Muscle of arm (tissue), 12 donors: ENCODE results near the gene IGFBP6. TPM values are rescaled to one million over a fixed set of nuclear protein-coding genes. Genes with fewer than 3 reads are reported as not detected.
A peak's percentile ranks its signal among the peaks of the same experiment; 100 is the strongest.

Source experiments
- DNase-seq: peaks from one replicate; pipeline ENCODE4 v3.0.0-alpha.2; 2013
- polyA plus RNA-seq, 12 donors: library from polyadenylated mRNA; unstranded; fragments of 120-200 nt; gene quantifications; one replicate each; pipeline ENCODE4 v1.2.1, GENCODE V29; 2013; ENCODE audit not compliant: insufficient read length in 12 of 12

Gene IGFBP6
- polyA plus RNA-seq, 12 donors = 47.3 to 106 (median 67.0) TPM; not detected in 1

- DNase-seq = peak; percentile 10
Measured at GRCh38 chr12:53068811-53069585, 28.5 kb upstream of the IGFBP6 start.

GRCh38 chr12:53069621-53070410, 27.7 kb upstream of the IGFBP6 start:
- peak; percentile 81 for DNase-seq

GRCh38 chr12:53070877-53071492, 26.5 kb upstream of the IGFBP6 start:
- no peak for DNase-seq

GRCh38 chr12:53071591-53072551, 25.6 kb upstream of the IGFBP6 start:
- peak; percentile 96 for DNase-seq

- peak; percentile 74 for DNase-seq
Measured at GRCh38 chr12:53073881-53074280, 23.6 kb upstream of the IGFBP6 start.

- no peak for DNase-seq
Measured at GRCh38 chr12:53074283-53074998, 23.0 kb upstream of the IGFBP6 start.

- no peak for DNase-seq
Measured at GRCh38 chr12:53074999-53075370, 22.5 kb upstream of the IGFBP6 start.

GRCh38 chr12:53076461-53076860, 21.0 kb upstream of the IGFBP6 start:
- DNase-seq = no peak

GRCh38 chr12:53077030-53077429, 20.4 kb upstream of the IGFBP6 start:
- DNase-seq = no peak

GRCh38 chr12:53078425-53079225, 18.8 kb upstream of the IGFBP6 start:
- no peak for DNase-seq

- DNase-seq = peak; percentile 97
Measured at GRCh38 chr12:53079226-53080117, 18.0 kb upstream of the IGFBP6 start, which contains the start of gene SPRYD3. SPRYD3 (minus strand) TSS chr12:53079390; CDS start chr12:53079333, 57 bp downstream.

- DNase-seq = no peak
Measured at GRCh38 chr12:53082637-53083175, 14.8 kb upstream of the IGFBP6 start.

GRCh38 chr12:53086361-53086760, 11.1 kb upstream of the IGFBP6 start:
- DNase-seq = no peak

- DNase-seq = no peak
Measured at GRCh38 chr12:53090105-53090504, 7.4 kb upstream of the IGFBP6 start.

GRCh38 chr12:53090554-53090953, 6.9 kb upstream of the IGFBP6 start:
- no peak for DNase-seq

- no peak for DNase-seq
Measured at GRCh38 chr12:53091756-53092155, 5.7 kb upstream of the IGFBP6 start.

GRCh38 chr12:53093777-53094393, 3.6 kb upstream of the IGFBP6 start:
- DNase-seq = no peak

- no peak for DNase-seq
Measured at GRCh38 chr12:53094394-53094787, 3.1 kb upstream of the IGFBP6 start.
